K562 (cell line): Measurements from ENCODE around the gene ARHGAP10. TPM values are rescaled to one million over a fixed set of nuclear protein-coding genes. Genes with fewer than 3 reads are reported as not detected.

ENCODE experiments used
- ATAC-seq: fragments of 200-7000 bp; cut with Tn5 transposase; 3 replicates; pipeline ENCODE4 v1.9.1; 2020; ENCODE audit warnings: moderate library complexity
- BruUV-seq: library from RNA; stranded (reverse); fragments of 400-500 nt; replicated peaks from 2 replicates; lab custom pipeline; 2021; lab: Mats Ljungman, UMichigan
- CTCF ChIA-PET: fragments of 300-600 bp; formaldehyde crosslinking; extraction: SDS; loops from one replicate; lab custom pipeline; 2021; ENCODE audit warnings: low intra/inter-chr PET ratio; lab: Yijun Ruan, JAX
- POLR2A ChIA-PET: fragments of 300-600, 350-650 bp; sonication (Branson Sonifier 250); formaldehyde crosslinking; extraction: SDS; loops from one replicate; lab custom pipeline; 2021; ENCODE audit warnings: antibody characterized with exemption, inconsistent platforms; lab: Yijun Ruan, JAX
- DNase-seq, 4 experiments: peaks; one replicate each; pipeline versions ENCODE4 v3.0.0 to v3.0.0-alpha.2; 2011 to 2018; ENCODE audit warnings: low spot score in 3 of 4, mixed read lengths in 3 of 4; ENCODE audit errors: extremely low read depth in 1 of 4
- FAIRE-seq: peaks from 2 replicates; lab custom pipeline; 2011; peaks lifted over from hg19 to GRCh38; lab: Jason Lieb, UNC
- H2AFZ ChIP-seq: 2 replicates; pipeline ENCODE4 v1.6.0; 2011; ENCODE audit warnings: low read depth, low read length, control low read depth, inconsistent platforms
- H3K27ac ChIP-seq: fragments of 200-600 bp; 3 replicates; pipeline ENCODE4 v1.8.0; 2011; ENCODE audit warnings: low read depth, mild to moderate bottlenecking, control low read depth, inconsistent platforms, low read length, moderate library complexity, mixed read lengths; ENCODE audit errors: extremely low read depth
- H3K27me3 ChIP-seq, 2 experiments: fragments of 300-600 bp in 1 of 2; 2 replicates in 1 of 2; 3 replicates in 1 of 2; pipeline versions ENCODE4 v1.6.0 to v1.8.0; 2011; ENCODE audit warnings: inconsistent platforms in 2 of 2, low read length in 2 of 2, mild to moderate bottlenecking in 1 of 2, mixed read lengths in 1 of 2, moderate library complexity in 1 of 2; ENCODE audit not compliant: control insufficient read depth in 2 of 2, insufficient read depth in 2 of 2
- H3K36me3 ChIP-seq: fragments of 300-600 bp; 3 replicates; pipeline ENCODE4 v1.8.0; 2011; ENCODE audit warnings: mild to moderate bottlenecking, low read length, inconsistent platforms; ENCODE audit not compliant: control insufficient read depth, insufficient read depth
- H3K4me1 ChIP-seq, 2 experiments: fragments of 200-600 bp in 1 of 2; replicated peaks in 1 of 2; 2 replicates in 1 of 2; 3 replicates in 1 of 2; pipeline versions ENCODE4 v1.5.1 to v1.8.0; 2011; ENCODE audit warnings: inconsistent platforms in 2 of 2, low read length in 2 of 2, mild to moderate bottlenecking in 1 of 2, mixed read lengths in 1 of 2, moderate library complexity in 1 of 2; ENCODE audit not compliant: control insufficient read depth in 2 of 2, insufficient read depth in 2 of 2
- H3K4me2 ChIP-seq: 2 replicates; pipeline ENCODE4 v1.6.1; 2011; ENCODE audit warnings: low read length, control low read depth, inconsistent platforms, mixed read lengths; ENCODE audit not compliant: insufficient read depth
- H3K4me3 ChIP-seq: fragments of 200-600 bp; sonication (generic), shearing (Covaris generic); 2 replicates; pipeline ENCODE4 v1.5.1; 2016; ENCODE audit warnings: control low read depth, inconsistent platforms
- H3K79me2 ChIP-seq: fragments of 200-600 bp; 3 replicates; pipeline ENCODE4 v1.8.0; 2011; ENCODE audit warnings: low read length, inconsistent platforms; ENCODE audit not compliant: control insufficient read depth, insufficient read depth
- H3K9ac ChIP-seq, 2 experiments: 2 replicates each; pipeline versions ENCODE4 v1.6.0 to v1.6.1; 2011; ENCODE audit warnings: low read depth in 2 of 2, low read length in 2 of 2, control low read depth in 1 of 2, inconsistent platforms in 1 of 2, mild to moderate bottlenecking in 1 of 2, mixed read lengths in 1 of 2; ENCODE audit not compliant: insufficient read depth in 1 of 2
- H3K9me1 ChIP-seq: one replicate; pipeline ENCODE4 v1.6.0; 2011; ENCODE audit warnings: inconsistent platforms, mild to moderate bottlenecking, low read length, moderate library complexity; ENCODE audit not compliant: control insufficient read depth, insufficient read depth
- H3K9me3 ChIP-seq: replicated peaks from 2 replicates; pipeline ENCODE4 v1.5.1; 2011; ENCODE audit warnings: low read depth, low read length, inconsistent platforms; ENCODE audit not compliant: control insufficient read depth, insufficient read depth
- H4K20me1 ChIP-seq: replicated peaks from 2 replicates; pipeline ENCODE4 v1.6.1; 2011; ENCODE audit warnings: low read length, inconsistent platforms, mixed read lengths; ENCODE audit not compliant: control insufficient read depth, insufficient read depth
- C11orf30 ChIP-seq: fragments of 450-650 bp; IDR thresholded peaks from 2 replicates; pipeline ENCODE4 v1.6.1; 2016; ENCODE audit warnings: low read depth, mild to moderate bottlenecking
- CBX1 ChIP-seq: sonication (generic); IDR thresholded peaks from 2 replicates; pipeline ENCODE4 v1.6.1; 2016; ENCODE audit warnings: antibody characterized with exemption, low read depth, mild to moderate bottlenecking
- HMG20A ChIP-seq: fragments of 450-650 bp; formaldehyde crosslinking; conservative IDR thresholded peaks from 2 replicates; pipeline ENCODE4 v1.4.0; 2020; ENCODE audit warnings: mild to moderate bottlenecking, mixed read lengths
- IFI16 ChIP-seq: fragments of 250-450 bp; sonication (Bioruptor Pico); IDR thresholded peaks from 2 replicates; pipeline ENCODE4 v2.1.2; 2022; ENCODE audit warnings: mild to moderate bottlenecking, inconsistent platforms
- MAFF ChIP-seq: IDR thresholded peaks from 2 replicates; pipeline ENCODE4 v1.6.1; 2012; ENCODE audit warnings: low read length, improper control_type of control experiment
- POLR2H ChIP-seq: IDR thresholded peaks from 2 replicates; pipeline ENCODE4 v1.6.1; 2016; ENCODE audit warnings: missing genetic modification characterization, low read depth, mild to moderate bottlenecking, control low read depth, missing compliant biosample characterization, moderate library complexity
- ZNF121 ChIP-seq: sonication (generic); formaldehyde crosslinking; conservative IDR thresholded peaks from 2 replicates; pipeline ENCODE4 v1.8.0; 2022; ENCODE audit warnings: missing genetic modification reagents
- ZNF316 ChIP-seq: fragments of 450-650 bp; IDR thresholded peaks from 2 replicates; pipeline ENCODE4 v1.6.1; 2016
- ZNF609 ChIP-seq: sonication (generic); formaldehyde crosslinking; IDR thresholded peaks from 2 replicates; pipeline ENCODE4 v1.8.1; 2023; ENCODE audit warnings: missing genetic modification reagents, mild to moderate bottlenecking, borderline replicate concordance
- WGBS: fragments of 100-300 bp; shearing (Covaris generic); methylation state at CpG from one replicate; pipeline ENCODE4 v1.1.6; 2016; ENCODE audit warnings: low coverage, mixed read lengths; ENCODE audit not compliant: insufficient coverage; ENCODE audit errors: missing lambda C conversion rate; 5-methylcytosine and 5-hydroxymethylcytosine counted together
- in situ Hi-C: fragments of 300-500 bp; cut with MboI; formaldehyde crosslinking; loops from 4 replicates; pipeline ENCODE4 v1.15.0; 2018; ENCODE audit warnings: inconsistent platforms, mixed read lengths
- intact Hi-C: fragments of 100-400 bp; cut with micrococcal nuclease; formaldehyde crosslinking; loops from 2 replicates; pipeline ENCODE4 v1.14.2; 2022
- polyA plus RNA-seq, 8 experiments: library from polyadenylated mRNA; depleted of rRNA in 4 of 8; stranded (reverse) in 5 of 8; unstranded in 3 of 8; fragments of >200 nt; fragmentation: Nextera tagmentation in 2 of 8; fragmentation: Illumina TruSeq in 1 of 8; extraction: Ambion mirVana in 2 of 8; extraction: Trizol in 1 of 8; gene quantifications; 2 replicates each; pipeline versions ENCODE4 v1.2.1 to v1.2.3, GENCODE V29; 2011 to 2014; ENCODE audit warnings: inconsistent platforms in 1 of 8, missing spikeins in 1 of 8
- total RNA-seq, 7 experiments: library from RNA; depleted of rRNA in 6 of 7; stranded (reverse); fragments of >200 nt in 6 of 7; fragmentation: Illumina TruSeq in 2 of 7; extraction: Trizol in 2 of 7; gene quantifications; 2 replicates each; pipeline versions ENCODE4 v1.2.1 to v1.2.3, GENCODE V29; 2011 to 2021; ENCODE audit warnings: low replicate concordance in 1 of 7

The ARHGAP10 gene
- total and polyA plus RNA-seq, 9 of the 15 experiments (the other 6 are each of a cell fraction or from before 2014, with no cell fraction given) = 0.03 to 0.22 (median 0.06) TPM; not detected in 3

- Histone ChIP-seq H3K27ac (no peak overlapping the region), H3K36me3 (no peaks in the 10 kb centered on the region), H3K27me3 (no peaks in the 10 kb centered on the region; a peak in 1 of 5 replicates), H4K20me1 (no peaks in the 10 kb centered on the region), H3K79me2 (no peaks in the 10 kb centered on the region), H3K4me1 (no peaks in the 10 kb centered on the region; a peak in 1 of 5 replicates), H3K9ac (no peak overlapping the region), H3K9me3 (no peaks in the 10 kb centered on the region), H2AFZ (no peak overlapping the region), H3K4me3 (no peak overlapping the region), H3K9me1 (no peaks in the 10 kb centered on the region), H3K4me2 (no peak overlapping the region)
- CTCF ChIA-PET = no interaction called here
- DNase-seq (no peak), ATAC-seq (no peak), FAIRE-seq (no peak)
- in situ Hi-C loops (no loop called here), intact Hi-C loops (no loop called here)
- 0% methylated on average over 1 of the region's 1 CpG for WGBS
- TF ChIP-seq HMG20A (no peak), CBX1 (no peak), POLR2H (tag) (no peak), C11orf30 (peak; percentile 30; the same call in 1 of the 2 replicates), ZNF316 (peak; percentile 68), ZNF121 (CRISPR knock-in tag) (no peak), MAFF (peak; percentile 28; the same call in 1 of the 2 replicates), IFI16 (no peak), ZNF609 (CRISPR knock-in tag) (no peak)
- BruUV-seq = no TSS peak
- POLR2A ChIA-PET = no interaction called here
These were observed 106.0 kb downstream of the ARHGAP10 start for GRCh38 chr4:147837854-147838253.
